Progenitor cell of endocrine pancreas (in vitro differentiated cells): ENCODE data around the gene PKDREJ. TPM values are rescaled to one million over a fixed set of nuclear protein-coding genes. Genes with fewer than 3 reads are reported as not detected.
"Not testable (repeated sequence)": the region's sequence is repeated elsewhere in the genome, so short reads cannot be mapped to it uniquely, and the experiment has no call there.

Source experiments
- DNase-seq: peaks from one replicate; pipeline ENCODE4 v3.0.0; 2021; ENCODE audit warnings: low spot score; ENCODE audit not compliant: unreplicated experiment
- H3K27ac Mint-ChIP-seq: 2 replicates; pipeline ENCODE4 v1.8.0; 2021; ENCODE audit warnings: mild to moderate bottlenecking, moderate library complexity, mixed read lengths
- H3K27me3 Mint-ChIP-seq: 2 replicates; pipeline ENCODE4 v1.8.0; 2021; ENCODE audit warnings: mixed read lengths
- H3K36me3 Mint-ChIP-seq: 2 replicates; pipeline ENCODE4 v1.8.0; 2022; ENCODE audit warnings: mixed read lengths; ENCODE audit not compliant: insufficient read depth
- H3K4me1 Mint-ChIP-seq: 2 replicates; pipeline ENCODE4 v1.8.0; 2021; ENCODE audit warnings: low read depth, mixed read lengths
- H3K4me3 Mint-ChIP-seq: 2 replicates; pipeline ENCODE4 v1.8.0; 2021; ENCODE audit warnings: low read depth, mild to moderate bottlenecking, moderate library complexity, mixed read lengths
- H3K9me3 Mint-ChIP-seq: 2 replicates; pipeline ENCODE4 v1.8.0; 2021; ENCODE audit warnings: low read depth, mixed read lengths
- CTCF ChIP-seq: fragments of 200-600 bp; sonication (generic); IDR thresholded peaks from one replicate; pipeline ENCODE4 v1.5.0; 2021; ENCODE audit warnings: antibody characterized with exemption, mild to moderate bottlenecking; ENCODE audit not compliant: unreplicated experiment
- total RNA-seq: library from RNA; stranded (reverse); gene quantifications from 2 replicates; pipeline ENCODE4 v1.2.1, GENCODE V29; 2021

PKDREJ gene
- total RNA-seq, 1 donor from 2014 or later: not detected

- peaks cover 6% of the 10 kb centered on the region for H3K36me3 Mint-ChIP-seq
- TF ChIP-seq CTCF: no peak
- DNase-seq: no peak
- H3K27ac Mint-ChIP-seq: no peak overlapping the region
- peaks cover 9% of the 10 kb centered on the region for H3K27me3 Mint-ChIP-seq
- peaks cover 7% of the 10 kb centered on the region for H3K4me1 Mint-ChIP-seq
- H3K9me3 Mint-ChIP-seq: no peaks in the 10 kb centered on the region
- peak overlapping the region; percentile 87 for H3K4me3 Mint-ChIP-seq
Measured at GRCh38 chr22:46269564-46269963, 6.4 kb upstream of the PKDREJ start.

GRCh38 chr22:46267431-46268279 is 4.5 kb upstream of the PKDREJ start, which contains the start of gene TTC38:
Gene TTC38, plus strand, starts transcription at chr22:46268008. Its CDS starts 32 bp downstream, at chr22:46268040.
- peak within 1 kb of the TSS; percentile 52 for H3K27ac Mint-ChIP-seq
- TF ChIP-seq CTCF: no peak
- peak within 1 kb of the TSS; percentile 87 for H3K4me3 Mint-ChIP-seq
- peaks cover 11% of the 10 kb centered on the region for H3K36me3 Mint-ChIP-seq
- peak; percentile 64 for DNase-seq
- H3K4me1 Mint-ChIP-seq: peaks cover 7% of the 10 kb centered on the region
- peaks cover 4% of the 10 kb centered on the region for H3K9me3 Mint-ChIP-seq
- peaks cover 23% of the 10 kb centered on the region for H3K27me3 Mint-ChIP-seq

- Mint-ChIP-seq H3K9me3 (peaks cover 11% of the 10 kb centered on the region), H3K27me3 (peaks cover 42% of the 10 kb centered on the region), H3K36me3 (peaks cover 15% of the 10 kb centered on the region)
- not testable (repeated sequence) for H3K27ac Mint-ChIP-seq, H3K4me3 Mint-ChIP-seq, H3K4me1 Mint-ChIP-seq, DNase-seq
Measured at GRCh38 chr22:46265627-46266026, 2.5 kb upstream of the PKDREJ start.

GRCh38 chr22:46264520-46264919 is 1.4 kb upstream of the PKDREJ start:
- peaks cover 11% of the 10 kb centered on the region for H3K9me3 Mint-ChIP-seq
- not testable (repeated sequence) for H3K4me3 Mint-ChIP-seq, H3K27ac Mint-ChIP-seq, DNase-seq, H3K4me1 Mint-ChIP-seq
- peaks cover 15% of the 10 kb centered on the region for H3K36me3 Mint-ChIP-seq
- H3K27me3 Mint-ChIP-seq: peaks cover 53% of the 10 kb centered on the region

- TF ChIP-seq CTCF: peak; percentile 41
- DNase-seq: peak; percentile 21
- Mint-ChIP-seq H3K27me3 (peaks cover 71% of the 10 kb centered on the region), H3K9me3 (peaks cover 22% of the 10 kb centered on the region), H3K36me3 (peaks cover 15% of the 10 kb centered on the region), H3K27ac (no peak overlapping the region), H3K4me1 (peaks cover under 1% of the 10 kb centered on the region), H3K4me3 (no peak overlapping the region)
Measured at GRCh38 chr22:46262449-46263215, 511 bp downstream of the PKDREJ start.

- no peak overlapping the region for H3K27ac Mint-ChIP-seq
- H3K4me1 Mint-ChIP-seq: no peaks in the 10 kb centered on the region
- DNase-seq: no peak
- TF ChIP-seq CTCF: no peak
- H3K4me3 Mint-ChIP-seq: no peak overlapping the region
- peaks cover 31% of the 10 kb centered on the region for H3K9me3 Mint-ChIP-seq
- H3K27me3 Mint-ChIP-seq: peaks cover 69% of the 10 kb centered on the region
- peaks cover 13% of the 10 kb centered on the region for H3K36me3 Mint-ChIP-seq
Measured at GRCh38 chr22:46260038-46260437, 3.1 kb downstream of the PKDREJ start.
